ENCODE results near the gene ST8SIA6. TPM values are rescaled to one million over a fixed set of nuclear protein-coding genes. Genes with fewer than 3 reads are reported as not detected.

Gene ST8SIA6
- total and polyA plus RNA-seq, 5 donors from 2014 or later: 5.6 to 10.8 (median 9.0) TPM

DNA sequence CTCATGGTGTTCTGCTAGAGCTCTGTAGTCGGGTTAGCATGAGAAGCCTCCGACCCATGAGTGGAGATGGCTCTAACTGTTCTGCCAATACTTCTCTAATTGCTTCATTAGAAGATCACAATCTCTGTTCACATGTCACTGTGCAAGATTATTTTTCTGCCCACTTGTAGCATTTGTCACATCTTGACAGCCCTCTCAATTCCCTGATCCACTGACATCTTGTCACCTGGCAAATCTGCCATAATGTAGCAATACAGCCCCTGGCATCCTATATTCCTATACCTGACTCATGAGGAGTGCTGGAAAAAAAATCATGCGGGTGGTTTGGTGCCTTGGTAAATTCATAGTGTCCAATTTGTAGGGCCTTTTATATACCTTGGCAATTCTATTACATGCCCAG lies 58.4 kb downstream of the ST8SIA6 start:
- no peaks in the 10 kb centered on the region for H3K9me3 ChIP-seq (ENCODE audit: control insufficient read depth in 2 of 2, low read length in 2 of 2)
- no peaks in the 10 kb centered on the region for H3K36me3 ChIP-seq (ENCODE audit: control insufficient read depth, insufficient read depth, low read length)
- peaks cover 0 to 15% (median 10%) of the 10 kb centered on the region in 4 donors for H3K4me1 Mint-ChIP-seq
- no peak overlapping the region for H3K4me3 Mint-ChIP-seq
- peaks cover 13% of the 10 kb centered on the region for H3K36me3 Mint-ChIP-seq
- H3K4me3 ChIP-seq (ENCODE audit: low read depth, low read length): no peak overlapping the region
- H3K9me3 Mint-ChIP-seq: no peaks in the 10 kb centered on the region
- H3K4me1 ChIP-seq (ENCODE audit: control insufficient read depth, insufficient read depth, low read length, poor library complexity, severe bottlenecking): no peaks in the 10 kb centered on the region
- DNase-seq (no peak), ATAC-seq (ENCODE audit: low read depth in 2 of 2) (no peak)
- H3K27ac ChIP-seq (ENCODE audit: insufficient read depth, low read length, poor library complexity, severe bottlenecking): no peak overlapping the region
- H3K27me3 Mint-ChIP-seq: no peaks in the 10 kb centered on the region
- H3K27ac Mint-ChIP-seq: no peak overlapping the region
- no peaks in the 10 kb centered on the region for H3K27me3 ChIP-seq (ENCODE audit: control insufficient read depth, insufficient read depth, low read length)

DNA sequence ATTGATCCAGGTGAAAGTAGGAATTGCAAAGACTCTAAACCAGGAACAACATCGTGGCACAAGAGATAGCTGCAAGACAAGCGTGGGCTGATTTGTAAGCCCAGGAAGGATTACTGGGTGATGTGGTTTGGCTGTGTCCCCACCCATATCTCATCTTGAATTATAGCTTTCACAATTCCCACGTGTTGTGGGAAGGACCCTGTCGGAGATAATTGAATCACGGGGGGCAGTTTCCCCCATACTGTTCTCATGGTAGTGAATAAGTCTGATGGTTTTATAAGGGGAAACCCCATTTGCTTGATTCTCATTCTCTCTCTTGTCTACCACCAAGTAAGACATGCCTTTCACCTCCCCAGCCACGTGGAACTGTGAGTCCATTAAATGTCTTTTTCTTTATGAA lies 59.5 kb downstream of the ST8SIA6 start:
- no peaks in the 10 kb centered on the region for H3K9me3 Mint-ChIP-seq
- H3K4me3 ChIP-seq (ENCODE audit: low read depth, low read length): no peak overlapping the region
- no peak overlapping the region for H3K27ac ChIP-seq (ENCODE audit: insufficient read depth, low read length, poor library complexity, severe bottlenecking)
- peaks cover 0 to 15% (median 10%) of the 10 kb centered on the region in 4 donors for H3K4me1 Mint-ChIP-seq
- no peaks in the 10 kb centered on the region for H3K27me3 Mint-ChIP-seq
- H3K36me3 Mint-ChIP-seq: peaks cover 13% of the 10 kb centered on the region
- H3K9me3 ChIP-seq (ENCODE audit: control insufficient read depth in 2 of 2, low read length in 2 of 2): no peaks in the 10 kb centered on the region
- no peak overlapping the region for H3K4me3 Mint-ChIP-seq
- H3K27ac Mint-ChIP-seq: peak overlapping the region in 2 of 3 donors; percentile 9 to 11
- H3K27me3 ChIP-seq (ENCODE audit: control insufficient read depth, insufficient read depth, low read length): no peaks in the 10 kb centered on the region
- no peaks in the 10 kb centered on the region for H3K36me3 ChIP-seq (ENCODE audit: control insufficient read depth, insufficient read depth, low read length)
- no peaks in the 10 kb centered on the region for H3K4me1 ChIP-seq (ENCODE audit: control insufficient read depth, insufficient read depth, low read length, poor library complexity, severe bottlenecking)
- DNase-seq: no peak
- no peak for ATAC-seq (ENCODE audit: low read depth in 2 of 2)

DNA sequence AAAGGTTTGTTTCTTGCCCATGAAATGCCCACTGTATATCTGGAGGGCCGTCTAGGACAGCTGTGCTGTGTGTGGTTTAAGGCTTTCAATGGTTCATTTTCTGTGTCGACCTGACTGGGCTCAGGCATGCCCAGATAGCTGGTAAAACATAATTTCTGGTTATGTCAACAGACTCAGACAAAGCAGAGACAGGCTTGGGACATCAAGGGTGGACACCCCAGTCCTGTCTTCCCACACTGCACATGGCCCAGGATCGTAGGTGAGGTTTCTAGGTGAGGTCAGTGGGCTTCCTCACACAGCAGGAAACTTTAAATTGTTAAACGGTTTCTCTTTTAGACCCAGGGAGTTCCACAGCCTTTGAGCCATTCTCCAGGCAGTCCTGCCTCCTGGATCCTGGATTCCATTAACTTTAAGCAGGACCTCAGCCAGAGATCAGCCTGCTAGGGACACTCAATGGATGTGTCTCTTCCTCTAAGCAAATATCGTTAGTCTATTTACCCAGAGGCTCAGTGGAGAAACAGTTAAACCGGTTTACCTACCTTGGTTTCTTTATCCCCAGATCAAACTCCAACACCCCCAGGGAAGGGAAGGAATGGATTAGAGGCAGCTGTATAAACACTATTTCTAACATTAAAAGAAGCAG lies 66.4 kb downstream of the ST8SIA6 start:
- DNase-seq (no peak), ATAC-seq (ENCODE audit: low read depth in 2 of 2) (no peak)
- Mint-ChIP-seq H3K27me3 (no peaks in the 10 kb centered on the region), H3K9me3 (no peaks in the 10 kb centered on the region), H3K4me1 (peaks cover 0 to 1% (median 0%) of the 10 kb centered on the region in 4 donors), H3K4me3 (no peak overlapping the region), H3K27ac (peak overlapping the region in 1 of 3 donors; percentile 20), H3K36me3 (peaks cover 14% of the 10 kb centered on the region)
- H3K27me3 ChIP-seq (ENCODE audit: control insufficient read depth, insufficient read depth, low read length): no peaks in the 10 kb centered on the region
- peaks cover 11% of the 10 kb centered on the region for H3K36me3 ChIP-seq (ENCODE audit: control insufficient read depth, insufficient read depth, low read length)
- H3K27ac ChIP-seq (ENCODE audit: insufficient read depth, low read length, poor library complexity, severe bottlenecking): no peak overlapping the region
- no peaks in the 10 kb centered on the region for H3K9me3 ChIP-seq (ENCODE audit: control insufficient read depth in 2 of 2, low read length in 2 of 2)
- no peak overlapping the region for H3K4me3 ChIP-seq (ENCODE audit: low read depth, low read length)
- no peaks in the 10 kb centered on the region for H3K4me1 ChIP-seq (ENCODE audit: control insufficient read depth, insufficient read depth, low read length, poor library complexity, severe bottlenecking)

DNA sequence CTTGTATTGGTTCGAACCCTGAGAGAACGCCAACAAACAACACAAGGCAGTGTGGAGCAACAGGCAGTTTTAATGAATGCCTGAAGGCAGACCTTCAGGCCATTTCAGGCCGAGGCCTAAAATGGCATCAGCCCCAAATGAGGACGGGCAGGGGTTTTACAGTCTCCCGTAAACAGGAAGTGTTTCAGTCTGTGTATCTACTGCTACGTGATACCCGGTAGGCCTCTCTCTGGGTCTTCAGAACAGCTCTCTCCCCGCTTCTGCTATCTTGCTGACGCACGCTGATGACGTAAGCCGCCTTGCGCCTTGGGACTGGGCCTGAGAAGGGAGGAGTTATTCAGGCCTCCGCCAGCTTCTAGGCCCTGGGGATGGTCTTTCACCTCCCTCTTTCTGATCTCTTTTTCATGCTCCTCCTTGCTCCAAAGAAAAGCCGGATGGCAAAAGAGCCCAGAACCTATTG lies 67.7 kb downstream of the ST8SIA6 start:
- Histone ChIP-seq H3K27ac (ENCODE audit: insufficient read depth, low read length, poor library complexity, severe bottlenecking) (no peak overlapping the region), H3K4me3 (ENCODE audit: low read depth, low read length) (no peak overlapping the region), H3K9me3 (ENCODE audit: control insufficient read depth in 2 of 2, low read length in 2 of 2) (no peaks in the 10 kb centered on the region), H3K27me3 (ENCODE audit: control insufficient read depth, insufficient read depth, low read length) (no peaks in the 10 kb centered on the region), H3K36me3 (ENCODE audit: control insufficient read depth, insufficient read depth, low read length) (peaks cover 11% of the 10 kb centered on the region), H3K4me1 (ENCODE audit: control insufficient read depth, insufficient read depth, low read length, poor library complexity, severe bottlenecking) (no peaks in the 10 kb centered on the region)
- H3K4me1 Mint-ChIP-seq: peaks cover 0 to 3% (median 0%) of the 10 kb centered on the region in 4 donors
- peaks cover 14% of the 10 kb centered on the region for H3K36me3 Mint-ChIP-seq
- DNase-seq: no peak
- peak overlapping the region in 1 of 3 donors; percentile 48 for H3K27ac Mint-ChIP-seq
- H3K9me3 Mint-ChIP-seq: no peaks in the 10 kb centered on the region
- H3K4me3 Mint-ChIP-seq: no peak overlapping the region
- H3K27me3 Mint-ChIP-seq: no peaks in the 10 kb centered on the region
- no peak for ATAC-seq (ENCODE audit: low read depth in 2 of 2)

- H3K9me3 Mint-ChIP-seq: no peaks in the 10 kb centered on the region
- H3K4me1 Mint-ChIP-seq: peaks cover 0 to 4% (median 0%) of the 10 kb centered on the region in 4 donors
- Histone ChIP-seq H3K36me3 (ENCODE audit: control insufficient read depth, insufficient read depth, low read length) (peaks cover 11% of the 10 kb centered on the region), H3K27me3 (ENCODE audit: control insufficient read depth, insufficient read depth, low read length) (no peaks in the 10 kb centered on the region), H3K9me3 (ENCODE audit: control insufficient read depth in 2 of 2, low read length in 2 of 2) (no peaks in the 10 kb centered on the region), H3K27ac (ENCODE audit: insufficient read depth, low read length, poor library complexity, severe bottlenecking) (no peak overlapping the region), H3K4me3 (ENCODE audit: low read depth, low read length) (no peak overlapping the region), H3K4me1 (ENCODE audit: control insufficient read depth, insufficient read depth, low read length, poor library complexity, severe bottlenecking) (no peaks in the 10 kb centered on the region)
- H3K4me3 Mint-ChIP-seq: no peak overlapping the region
- ATAC-seq (ENCODE audit: low read depth in 2 of 2): no peak
- H3K27me3 Mint-ChIP-seq: no peaks in the 10 kb centered on the region
- DNase-seq: no peak
- H3K27ac Mint-ChIP-seq: no peak overlapping the region
- H3K36me3 Mint-ChIP-seq: peaks cover 14% of the 10 kb centered on the region
These were observed 68.4 kb downstream of the ST8SIA6 start for GRCh38 chr10:17386021-17386420.

- ATAC-seq (ENCODE audit: low read depth in 2 of 2) (no peak), DNase-seq (no peak)
- Mint-ChIP-seq H3K27me3 (no peaks in the 10 kb centered on the region), H3K4me1 (peaks cover 0 to 5% (median 2%) of the 10 kb centered on the region in 4 donors), H3K9me3 (no peaks in the 10 kb centered on the region), H3K4me3 (no peak overlapping the region), H3K36me3 (peaks cover 14% of the 10 kb centered on the region), H3K27ac (peak overlapping the region in 1 of 3 donors; percentile 52)
- peaks cover 11% of the 10 kb centered on the region for H3K36me3 ChIP-seq (ENCODE audit: control insufficient read depth, insufficient read depth, low read length)
- no peak overlapping the region for H3K27ac ChIP-seq (ENCODE audit: insufficient read depth, low read length, poor library complexity, severe bottlenecking)
- H3K9me3 ChIP-seq (ENCODE audit: control insufficient read depth in 2 of 2, low read length in 2 of 2): no peaks in the 10 kb centered on the region
- no peaks in the 10 kb centered on the region for H3K27me3 ChIP-seq (ENCODE audit: control insufficient read depth, insufficient read depth, low read length)
- H3K4me1 ChIP-seq (ENCODE audit: control insufficient read depth, insufficient read depth, low read length, poor library complexity, severe bottlenecking): no peaks in the 10 kb centered on the region
- H3K4me3 ChIP-seq (ENCODE audit: low read depth, low read length): no peak overlapping the region
These were observed 69.3 kb downstream of the ST8SIA6 start for GRCh38 chr10:17385066-17385465.

DNA sequence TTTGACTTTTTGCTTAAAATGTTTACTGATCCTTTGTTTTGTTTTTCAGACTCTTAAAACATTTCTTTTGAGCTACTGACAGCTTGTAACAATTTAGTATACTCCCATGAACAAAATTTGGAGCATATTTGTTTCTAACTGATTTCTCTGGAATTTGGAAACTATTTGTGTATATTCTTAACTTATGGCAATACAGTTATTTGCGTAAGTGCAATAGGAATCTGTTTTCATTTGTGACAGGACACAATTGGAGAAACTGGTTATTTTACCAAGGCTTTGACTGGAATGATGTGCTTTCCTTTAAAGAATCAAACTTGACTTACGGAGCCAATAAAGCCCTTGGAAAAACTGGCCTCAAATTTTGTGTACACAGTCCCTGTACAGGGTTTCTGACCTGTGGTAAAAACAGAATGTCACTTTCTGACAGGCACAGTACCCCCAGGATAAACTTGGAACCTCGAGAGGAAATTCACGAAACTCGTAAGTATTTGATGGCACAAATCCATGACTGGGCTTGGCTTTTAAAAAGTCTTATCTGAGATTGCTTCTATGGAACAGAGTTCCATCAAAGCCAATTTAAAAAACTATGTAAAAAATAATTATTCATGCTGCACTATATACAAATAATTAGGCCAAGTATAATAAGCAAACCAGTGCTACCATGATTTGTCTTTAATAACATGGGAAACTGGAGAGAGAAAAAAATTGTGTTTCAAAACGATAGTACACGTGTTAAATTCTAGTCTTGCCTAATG lies 70.4 kb downstream of the ST8SIA6 start:
- Histone ChIP-seq H3K4me1 (ENCODE audit: control insufficient read depth, insufficient read depth, low read length, poor library complexity, severe bottlenecking) (no peaks in the 10 kb centered on the region), H3K36me3 (ENCODE audit: control insufficient read depth, insufficient read depth, low read length) (peaks cover 6% of the 10 kb centered on the region), H3K4me3 (ENCODE audit: low read depth, low read length) (no peak overlapping the region), H3K27ac (ENCODE audit: insufficient read depth, low read length, poor library complexity, severe bottlenecking) (no peak overlapping the region), H3K9me3 (ENCODE audit: control insufficient read depth in 2 of 2, low read length in 2 of 2) (no peaks in the 10 kb centered on the region), H3K27me3 (ENCODE audit: control insufficient read depth, insufficient read depth, low read length) (no peaks in the 10 kb centered on the region)
- no peak for DNase-seq
- H3K9me3 Mint-ChIP-seq: no peaks in the 10 kb centered on the region
- H3K4me3 Mint-ChIP-seq: no peak overlapping the region
- no peaks in the 10 kb centered on the region for H3K27me3 Mint-ChIP-seq
- no peak for ATAC-seq (ENCODE audit: low read depth in 2 of 2)
- H3K4me1 Mint-ChIP-seq: peaks cover 0 to 5% (median 2%) of the 10 kb centered on the region in 4 donors
- peaks cover 14% of the 10 kb centered on the region for H3K36me3 Mint-ChIP-seq
- no peak overlapping the region for H3K27ac Mint-ChIP-seq
